GM12878 (cell line): ENCODE measurements around the gene NPEPPS. TPM values are rescaled to one million over a fixed set of nuclear protein-coding genes. Genes with fewer than 3 reads are reported as not detected.

Experiments used
- ATAC-seq: fragments of 200-7000 bp; cut with Tn5 transposase; 3 replicates; pipeline ENCODE4 v1.9.1; 2020; ENCODE audit warnings: mild to moderate bottlenecking, moderate library complexity
- BruUV-seq: library from RNA; stranded (reverse); fragments of 400-500 nt; replicated peaks from 2 replicates; lab custom pipeline; 2021; lab: Mats Ljungman, UMichigan
- CTCF ChIA-PET: fragments of 300-600 bp; sonication (Branson Sonifier 250); formaldehyde crosslinking; extraction: SDS; loops from one replicate; lab custom pipeline; 2021; ENCODE audit warnings: inconsistent platforms; lab: Yijun Ruan, JAX
- POLR2A ChIA-PET: fragments of 350-600 bp; formaldehyde crosslinking; extraction: SDS; loops from one replicate; lab custom pipeline; 2021; ENCODE audit warnings: inconsistent platforms; lab: Charles Lee
- RAD21 ChIA-PET: fragments of 300-600 bp; sonication (Branson Sonifier 250); formaldehyde crosslinking; loops from one replicate; lab custom pipeline; 2023; ENCODE audit warnings: antibody characterized with exemption; ENCODE audit not compliant: unreplicated experiment; lab: Charles Lee
- SMC1A ChIA-PET: fragments of 300-600 bp; sonication (Branson Sonifier 250); formaldehyde crosslinking; loops from one replicate; lab custom pipeline; 2023; ENCODE audit not compliant: unreplicated experiment, uncharacterized antibody; lab: Charles Lee
- DNase-seq: peaks from one replicate; pipeline ENCODE4 v3.0.0-alpha.2; 2011; ENCODE audit warnings: low read depth, low spot score
- FAIRE-seq: peaks from 3 replicates; lab custom pipeline; 2011; peaks lifted over from hg19 to GRCh38; lab: Jason Lieb, UNC
- H2AFZ ChIP-seq: 2 replicates; pipeline ENCODE4 v1.6.0; 2011; ENCODE audit warnings: low read depth, low read length, control low read depth; ENCODE audit not compliant: control insufficient read depth
- H3K27ac ChIP-seq: 2 replicates; pipeline ENCODE4 v1.5.1; 2011; ENCODE audit warnings: control low read depth; ENCODE audit not compliant: control insufficient read depth, insufficient read depth
- H3K27me3 ChIP-seq, 2 experiments: replicated peaks in 1 of 2; 2 replicates each; pipeline versions ENCODE4 v1.6.0 to v1.6.1; 2011; ENCODE audit warnings: low read length in 1 of 2; ENCODE audit not compliant: control insufficient read depth in 2 of 2, insufficient read depth in 2 of 2
- H3K36me3 ChIP-seq, 2 experiments: 2 replicates each; pipeline ENCODE4 v1.5.1; 2011; ENCODE audit warnings: low read length in 1 of 2; ENCODE audit not compliant: control insufficient read depth in 2 of 2, insufficient read depth in 2 of 2
- H3K4me1 ChIP-seq: 2 replicates; pipeline ENCODE4 v1.6.1; 2011; ENCODE audit warnings: mild to moderate bottlenecking, low read length, moderate library complexity, mixed read lengths; ENCODE audit not compliant: control insufficient read depth, insufficient read depth
- H3K4me2 ChIP-seq: 2 replicates; pipeline ENCODE4 v1.6.0; 2011; ENCODE audit warnings: control low read depth; ENCODE audit not compliant: control insufficient read depth, insufficient read depth
- H3K4me3 ChIP-seq: fragments of 200-600 bp; sonication (generic); 2 replicates; pipeline ENCODE4 v1.5.1; 2016
- H3K79me2 ChIP-seq: 2 replicates; pipeline ENCODE4 v1.6.0; 2011; ENCODE audit warnings: low read length; ENCODE audit not compliant: control insufficient read depth, insufficient read depth
- H3K9ac ChIP-seq: 2 replicates; pipeline ENCODE4 v1.8.0; 2011; ENCODE audit warnings: low read length, control low read depth, mixed read lengths; ENCODE audit not compliant: control insufficient read depth, insufficient read depth
- H3K9me3 ChIP-seq: replicated peaks from 3 replicates; pipeline ENCODE4 v1.5.1; 2011; ENCODE audit warnings: mild to moderate bottlenecking, low read length; ENCODE audit not compliant: control insufficient read depth, insufficient read depth
- H4K20me1 ChIP-seq: 2 replicates; pipeline ENCODE4 v1.6.0; 2011; ENCODE audit not compliant: control insufficient read depth, insufficient read depth
- ATF2 ChIP-seq: IDR thresholded peaks from 2 replicates; pipeline ENCODE4 v1.6.1; 2012; ENCODE audit warnings: low read length, inconsistent platforms
- CTCF ChIP-seq, 3 experiments: IDR thresholded peaks in 2 of 3; conservative IDR thresholded peaks in 1 of 3; 2 replicates each; pipeline ENCODE4 v1.5.1; 2011; ENCODE audit warnings: low read depth in 3 of 3, low read length in 3 of 3, mild to moderate bottlenecking in 3 of 3, control low read depth in 2 of 3, moderate library complexity in 2 of 3, inconsistent platforms in 1 of 3, mixed read lengths in 1 of 3; ENCODE audit not compliant: control insufficient read depth in 2 of 3, insufficient read depth in 1 of 3; ENCODE audit errors: extremely low read depth in 1 of 3
- E2F4 ChIP-seq: IDR thresholded peaks from 2 replicates; pipeline ENCODE4 v1.6.1; 2012; ENCODE audit warnings: low read depth, low read length, improper control_type of control experiment
- FOXK2 ChIP-seq: fragments of 450-650 bp; IDR thresholded peaks from 2 replicates; pipeline ENCODE4 v1.6.1; 2017; ENCODE audit warnings: mild to moderate bottlenecking, moderate library complexity
- FOXM1 ChIP-seq: IDR thresholded peaks from 2 replicates; pipeline ENCODE4 v1.6.1; 2012; ENCODE audit warnings: low read depth, mild to moderate bottlenecking, inconsistent platforms, low read length, moderate library complexity
- HCFC1 ChIP-seq: fragments of 150-350 bp; IDR thresholded peaks from 2 replicates; pipeline ENCODE4 v1.6.1; 2014; ENCODE audit warnings: low read length
- IKZF2 ChIP-seq, 2 experiments: fragments of 450-650 bp; IDR thresholded peaks; 2 replicates each; pipeline ENCODE4 v1.6.1; 2017; ENCODE audit warnings: mild to moderate bottlenecking in 2 of 2, moderate library complexity in 2 of 2
- KLF5 ChIP-seq: fragments of 450-650 bp; IDR thresholded peaks from 2 replicates; pipeline ENCODE4 v1.6.1; 2014; ENCODE audit warnings: mild to moderate bottlenecking; ENCODE audit not compliant: partially characterized antibody
- MXI1 ChIP-seq: fragments of 150-350 bp; IDR thresholded peaks from 2 replicates; pipeline ENCODE4 v1.6.1; 2011; ENCODE audit warnings: low read depth, mild to moderate bottlenecking, inconsistent platforms, low read length, improper control_type of control experiment
- NFXL1 ChIP-seq: fragments of 450-650 bp; IDR thresholded peaks from 2 replicates; pipeline ENCODE4 v1.6.1; 2017; ENCODE audit warnings: antibody characterized with exemption, mild to moderate bottlenecking, borderline replicate concordance
- PKNOX1 ChIP-seq: fragments of 450-650 bp; IDR thresholded peaks from 2 replicates; pipeline ENCODE4 v1.6.1; 2016; ENCODE audit warnings: mild to moderate bottlenecking
- POLR2AphosphoS5 ChIP-seq: IDR thresholded peaks from 2 replicates; pipeline ENCODE4 v1.6.1; 2011; ENCODE audit warnings: mild to moderate bottlenecking, low read length, inconsistent platforms
- PRDM15 ChIP-seq: fragments of 450-650 bp; formaldehyde crosslinking; IDR thresholded peaks from 2 replicates; pipeline ENCODE4 v1.4.0; 2020; ENCODE audit warnings: mild to moderate bottlenecking, moderate library complexity
- WGBS: methylation state at CpG from one replicate; pipeline ENCODE4 v1.1.6; 2016; ENCODE audit warnings: low lambda C conversion rate; ENCODE audit not compliant: insufficient replicate concordance, insufficient coverage; ENCODE audit errors: missing lambda C conversion rate; 5-methylcytosine and 5-hydroxymethylcytosine counted together
- in situ Hi-C: fragments of 300-500 bp; cut with MboI; formaldehyde crosslinking; loops from 9 replicates; pipeline ENCODE4 v1.14.3; 2018; ENCODE audit warnings: mixed read lengths
- intact Hi-C: fragments of 100-400 bp; cut with micrococcal nuclease; formaldehyde crosslinking; loops from one replicate; pipeline ENCODE4 v1.14.2; 2022; ENCODE audit not compliant: unreplicated experiment
- polyA plus RNA-seq, 11 experiments: library from polyadenylated mRNA; depleted of rRNA in 4 of 11; unstranded in 6 of 11; stranded (reverse) in 5 of 11; fragments of >200 nt; fragmentation: Nextera tagmentation in 4 of 11; fragmentation: Illumina TruSeq in 1 of 11; extraction: Ambion mirVana in 4 of 11; extraction: Trizol in 1 of 11; gene quantifications; 1 replicate in 1 of 11; 2 replicates in 10 of 11; pipeline versions ENCODE4 v1.2.1 to v1.2.3, GENCODE V29; 2011 to 2016; ENCODE audit warnings: inconsistent platforms in 2 of 11, missing spikeins in 2 of 11, low read depth in 1 of 11
- total RNA-seq, 4 experiments: library from RNA; depleted of rRNA in 3 of 4; stranded (reverse); fragments of >200 nt in 3 of 4; fragmentation: Illumina TruSeq in 1 of 4; extraction: Trizol in 1 of 4; gene quantifications; 2 replicates each; pipeline versions ENCODE4 v1.2.1 to v1.2.3, GENCODE V29; 2013 to 2021

NPEPPS gene
- total and polyA plus RNA-seq, 10 of the 15 experiments (the other 5 are each of a cell fraction or from before 2014, with no cell fraction given), result 25.8 to 214 (median 64.6) TPM

- no peak overlapping the region for H2AFZ ChIP-seq
- ChIA-PET SMC1A (interaction anchor here (1.0 to 2.7 kb wide), 4 partner anchors 9 to 149 kb away, joined by 3 to 9 read pairs (median 4); no protein-coding TSS in a partner anchor), CTCF (interaction anchor here (0.7 to 6.9 kb wide), 4 partner anchors 13 to 169 kb away, joined by 3 to 75 read pairs (median 4); partner anchors contain the start of gene OSBPL7), RAD21 (no interaction called here), POLR2A (interaction anchor here (0.6 to 1.1 kb wide), 3 partner anchors 11 to 286 kb away, joined by 3 to 4 read pairs (median 4); no protein-coding TSS in a partner anchor)
- no peak for DNase-seq
- peaks cover 8 to 35% of the 10 kb centered on the region in 2 experiments for H3K36me3 ChIP-seq
- H3K27ac ChIP-seq, result no peak overlapping the region
- no peak for ATAC-seq
- BruUV-seq, result no TSS peak
- no peak for FAIRE-seq
- in situ Hi-C loops, result no loop called here
- H3K4me1 ChIP-seq, result peaks cover 21% of the 10 kb centered on the region
- H3K27me3 ChIP-seq, result no peaks in the 10 kb centered on the region
- H3K9me3 ChIP-seq, result no peaks in the 10 kb centered on the region
- intact Hi-C loops, result loop anchor here (10.0 kb wide), 1 partner anchor 82 kb away; the partner anchor contains the start of gene TBX21
- H3K4me2 ChIP-seq, result peak overlapping the region; percentile 61
- H3K4me3 ChIP-seq, result peak overlapping the region; percentile 77
- peaks cover 6% of the 10 kb centered on the region; the same call in 1 of the 2 replicates for H4K20me1 ChIP-seq
- peaks cover 79% of the 10 kb centered on the region for H3K79me2 ChIP-seq
- 80% methylated on average over 6 of the region's 6 CpGs for WGBS
- H3K9ac ChIP-seq, result no peak overlapping the region
- no peak for TF ChIP-seq KLF5
- TF ChIP-seq IKZF2 (IDR thresholded peaks at IDR 0.05), result no peak
- TF ChIP-seq NFXL1, result no peak
- no peak for TF ChIP-seq FOXK2
- TF ChIP-seq FOXM1, result no peak
- no peak for TF ChIP-seq PRDM15
- no peak for TF ChIP-seq PKNOX1
- no peak for TF ChIP-seq HCFC1
- TF ChIP-seq CTCF (IDR thresholded peaks at IDR 0.05 in 2 of 3, conservative IDR thresholded peaks at IDR 0.05 in 1 of 3; ENCODE audit: control insufficient read depth in 2 of 3, extremely low read depth in 1 of 3, insufficient read depth in 1 of 3, low read depth in 3 of 3, low read length in 3 of 3), result no peak
- TF ChIP-seq E2F4, result no peak
- no peak for TF ChIP-seq MXI1
- TF ChIP-seq ATF2, result no peak
- peak; percentile 61; the same call in 1 of the 2 replicates for TF ChIP-seq POLR2AphosphoS5
These were observed 121.7 kb downstream of the NPEPPS start for GRCh38 chr17:47652570-47652969.
